HUES6 (cell line): ENCODE data around the gene IL17RA.

Experiments
- H3K27ac ChIP-seq: 2 replicates; pipeline ENCODE4 v1.7.0; 2013; ENCODE audit warnings: low read depth, mild to moderate bottlenecking, low read length, inconsistent platforms
- H3K27me3 ChIP-seq: 2 replicates; pipeline ENCODE4 v1.6.1; 2013; ENCODE audit warnings: low read length; ENCODE audit not compliant: control insufficient read depth, insufficient read depth
- H3K36me3 ChIP-seq: 2 replicates; pipeline ENCODE4 v1.6.1; 2013; ENCODE audit warnings: low read length; ENCODE audit not compliant: control insufficient read depth, insufficient read depth
- H3K4me1 ChIP-seq: 2 replicates; pipeline ENCODE4 v1.6.1; 2013; ENCODE audit warnings: low read length; ENCODE audit not compliant: control insufficient read depth, insufficient read depth
- H3K4me3 ChIP-seq: 2 replicates; pipeline ENCODE4 v1.5.1; 2013; ENCODE audit warnings: low read depth, low read length
- H3K9ac ChIP-seq: one replicate; pipeline ENCODE4 v1.6.1; 2013; ENCODE audit warnings: mild to moderate bottlenecking, low read length
- H3K9me3 ChIP-seq: 2 replicates; pipeline ENCODE4 v1.6.1; 2013; ENCODE audit warnings: low read depth, low read length; ENCODE audit not compliant: control insufficient read depth, insufficient read depth

Gene IL17RA

GRCh38 chr22:17083811-17084441 lies 874 bp upstream of the IL17RA start:
- no peak overlapping the region for H3K27ac ChIP-seq

GRCh38 chr22:17085277-17086181 lies 729 bp downstream of the IL17RA start:
- peak overlapping the region; percentile 71 for H3K9ac ChIP-seq
- 0 out of 2 replicates have a peak, but pooled peaks cover 2% of the 10 kb centered on the region for H3K4me1 ChIP-seq
- peaks cover 25% of the 10 kb centered on the region for H3K27me3 ChIP-seq
- H3K9me3 ChIP-seq: no peaks in the 10 kb centered on the region
- no peaks in the 10 kb centered on the region for H3K36me3 ChIP-seq
- peak overlapping the region; percentile 84 for H3K4me3 ChIP-seq
- H3K27ac ChIP-seq: no peak overlapping the region

More at GRCh38 chr22:17083811-17084441, 874 bp upstream of the IL17RA start:
- H3K4me3 ChIP-seq: peak overlapping the region; percentile 84
- H3K9ac ChIP-seq: no peak overlapping the region
- H3K9me3 ChIP-seq: no peaks in the 10 kb centered on the region
- H3K27me3 ChIP-seq: peaks cover 25% of the 10 kb centered on the region
- H3K4me1 ChIP-seq: 0 out of 2 replicates have a peak, but pooled peaks cover 2% of the 10 kb centered on the region
- no peaks in the 10 kb centered on the region for H3K36me3 ChIP-seq

- no peak overlapping the region for H3K27ac ChIP-seq
- H3K4me3 ChIP-seq: peak overlapping the region; percentile 84; the same call in 1 of the 2 replicates
- H3K9ac ChIP-seq: no peak overlapping the region
- H3K4me1 ChIP-seq: 0 out of 2 replicates have a peak, but pooled peaks cover 2% of the 10 kb centered on the region
- no peaks in the 10 kb centered on the region for H3K36me3 ChIP-seq
- peaks cover 25% of the 10 kb centered on the region for H3K27me3 ChIP-seq
- no peaks in the 10 kb centered on the region for H3K9me3 ChIP-seq
These were observed 1.5 kb downstream of the IL17RA start for GRCh38 chr22:17086296-17086695.

GRCh38 chr22:17086788-17087497 lies 2.1 kb downstream of the IL17RA start:
- H3K4me1 ChIP-seq: 0 out of 2 replicates have a peak, but pooled peaks cover 2% of the 10 kb centered on the region
- no peak overlapping the region for H3K4me3 ChIP-seq
- no peaks in the 10 kb centered on the region for H3K9me3 ChIP-seq
- no peak overlapping the region for H3K27ac ChIP-seq
- peaks cover 25% of the 10 kb centered on the region for H3K27me3 ChIP-seq
- H3K36me3 ChIP-seq: no peaks in the 10 kb centered on the region
- H3K9ac ChIP-seq: no peak overlapping the region

- H3K27me3 ChIP-seq: peaks cover 25% of the 10 kb centered on the region
- H3K4me1 ChIP-seq: 0 out of 2 replicates have a peak, but pooled peaks cover 2% of the 10 kb centered on the region
These were observed 2.8 kb downstream of the IL17RA start for GRCh38 chr22:17087498-17088131.

GRCh38 chr22:17090550-17090949 lies 5.8 kb downstream of the IL17RA start:
- H3K4me3 ChIP-seq: no peak overlapping the region

More at GRCh38 chr22:17087498-17088131, 2.8 kb downstream of the IL17RA start:
- Histone ChIP-seq H3K9ac (no peak overlapping the region), H3K4me3 (no peak overlapping the region), H3K36me3 (no peaks in the 10 kb centered on the region), H3K27ac (no peak overlapping the region), H3K9me3 (no peaks in the 10 kb centered on the region)

GRCh38 chr22:17091851-17092250 lies 7.1 kb downstream of the IL17RA start:
- H3K4me3 ChIP-seq: no peak overlapping the region
- no peaks in the 10 kb centered on the region for H3K9me3 ChIP-seq
- no peak overlapping the region for H3K27ac ChIP-seq
- peaks cover under 1% of the 10 kb centered on the region; the same call in 1 of the 2 replicates for H3K27me3 ChIP-seq
- H3K36me3 ChIP-seq: no peaks in the 10 kb centered on the region
- H3K4me1 ChIP-seq: no peaks in the 10 kb centered on the region
- H3K9ac ChIP-seq: no peak overlapping the region

More at GRCh38 chr22:17090550-17090949, 5.8 kb downstream of the IL17RA start:
- no peak overlapping the region for H3K9ac ChIP-seq
- H3K9me3 ChIP-seq: no peaks in the 10 kb centered on the region
- 0 out of 2 replicates have a peak, but pooled peaks cover 1% of the 10 kb centered on the region for H3K4me1 ChIP-seq
- peaks cover 14% of the 10 kb centered on the region for H3K27me3 ChIP-seq
- no peak overlapping the region for H3K27ac ChIP-seq
- no peaks in the 10 kb centered on the region for H3K36me3 ChIP-seq

- Histone ChIP-seq H3K9me3 (no peaks in the 10 kb centered on the region), H3K9ac (no peak overlapping the region), H3K27ac (no peak overlapping the region), H3K27me3 (no peaks in the 10 kb centered on the region), H3K36me3 (no peaks in the 10 kb centered on the region), H3K4me3 (no peak overlapping the region), H3K4me1 (no peaks in the 10 kb centered on the region)
These were observed 8.3 kb downstream of the IL17RA start for GRCh38 chr22:17093081-17093480.

GRCh38 chr22:17095538-17095937 lies 10.7 kb downstream of the IL17RA start:
- Histone ChIP-seq H3K27me3 (no peaks in the 10 kb centered on the region), H3K4me1 (no peaks in the 10 kb centered on the region), H3K9ac (no peak overlapping the region), H3K27ac (no peak overlapping the region), H3K4me3 (no peak overlapping the region), H3K9me3 (no peaks in the 10 kb centered on the region), H3K36me3 (peaks cover 18% of the 10 kb centered on the region)

- no peaks in the 10 kb centered on the region for H3K9me3 ChIP-seq
- no peak overlapping the region for H3K4me3 ChIP-seq
- no peak overlapping the region for H3K9ac ChIP-seq
- H3K36me3 ChIP-seq: peaks cover 21% of the 10 kb centered on the region
- no peak overlapping the region for H3K27ac ChIP-seq
- no peaks in the 10 kb centered on the region for H3K27me3 ChIP-seq
- no peaks in the 10 kb centered on the region for H3K4me1 ChIP-seq
These were observed 11.3 kb downstream of the IL17RA start for GRCh38 chr22:17096071-17096470.
